Type B pancreatic cell (in vitro differentiated cells): ENCODE measurements around the gene SRPX. TPM values are rescaled to one million over a fixed set of nuclear protein-coding genes. Genes with fewer than 3 reads are reported as not detected.

Experiments
- DNase-seq: peaks from one replicate; pipeline ENCODE4 v3.0.0; 2021; ENCODE audit warnings: mixed read lengths; ENCODE audit not compliant: unreplicated experiment; ENCODE audit errors: extremely low spot score
- H3K27ac Mint-ChIP-seq: 2 replicates; pipeline ENCODE4 v1.8.0; 2021; ENCODE audit warnings: mild to moderate bottlenecking, mixed read lengths
- H3K27me3 Mint-ChIP-seq: 2 replicates; pipeline ENCODE4 v1.8.0; 2021; ENCODE audit warnings: mixed read lengths
- H3K36me3 Mint-ChIP-seq: 2 replicates; pipeline ENCODE4 v1.8.0; 2021; ENCODE audit warnings: mixed read lengths
- H3K4me1 Mint-ChIP-seq: one replicate; pipeline ENCODE4 v1.8.0; 2021; ENCODE audit warnings: mixed read lengths; ENCODE audit not compliant: unreplicated experiment
- H3K4me3 Mint-ChIP-seq: 2 replicates; pipeline ENCODE4 v1.8.0; 2021; ENCODE audit warnings: mild to moderate bottlenecking, mixed read lengths
- H3K9me3 Mint-ChIP-seq: 2 replicates; pipeline ENCODE4 v1.8.0; 2021; ENCODE audit warnings: mixed read lengths
- total RNA-seq: library from RNA; stranded (reverse); gene quantifications from 2 replicates; pipeline ENCODE4 v1.2.1, GENCODE V29; 2021; ENCODE audit warnings: low replicate concordance
- TF ChIP-seq, protein P1 (sequence below): fragments of 200-600 bp; sonication (generic); conservative IDR thresholded peaks from 2 replicates; pipeline ENCODE4 v1.5.0; 2021; ENCODE audit warnings: antibody characterized with exemption, mild to moderate bottlenecking

SRPX gene
- total RNA-seq, 1 donor from 2014 or later: 8.4 TPM

- H3K9me3 Mint-ChIP-seq: no peaks in the 10 kb centered on the region
- no peaks in the 10 kb centered on the region for H3K27me3 Mint-ChIP-seq
- no peaks in the 10 kb centered on the region for H3K36me3 Mint-ChIP-seq
- TF ChIP-seq, protein P1, sequence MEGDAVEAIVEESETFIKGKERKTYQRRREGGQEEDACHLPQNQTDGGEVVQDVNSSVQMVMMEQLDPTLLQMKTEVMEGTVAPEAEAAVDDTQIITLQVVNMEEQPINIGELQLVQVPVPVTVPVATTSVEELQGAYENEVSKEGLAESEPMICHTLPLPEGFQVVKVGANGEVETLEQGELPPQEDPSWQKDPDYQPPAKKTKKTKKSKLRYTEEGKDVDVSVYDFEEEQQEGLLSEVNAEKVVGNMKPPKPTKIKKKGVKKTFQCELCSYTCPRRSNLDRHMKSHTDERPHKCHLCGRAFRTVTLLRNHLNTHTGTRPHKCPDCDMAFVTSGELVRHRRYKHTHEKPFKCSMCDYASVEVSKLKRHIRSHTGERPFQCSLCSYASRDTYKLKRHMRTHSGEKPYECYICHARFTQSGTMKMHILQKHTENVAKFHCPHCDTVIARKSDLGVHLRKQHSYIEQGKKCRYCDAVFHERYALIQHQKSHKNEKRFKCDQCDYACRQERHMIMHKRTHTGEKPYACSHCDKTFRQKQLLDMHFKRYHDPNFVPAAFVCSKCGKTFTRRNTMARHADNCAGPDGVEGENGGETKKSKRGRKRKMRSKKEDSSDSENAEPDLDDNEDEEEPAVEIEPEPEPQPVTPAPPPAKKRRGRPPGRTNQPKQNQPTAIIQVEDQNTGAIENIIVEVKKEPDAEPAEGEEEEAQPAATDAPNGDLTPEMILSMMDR: no peak
- no peak overlapping the region for H3K27ac Mint-ChIP-seq
- no peaks in the 10 kb centered on the region for H3K4me1 Mint-ChIP-seq
- no peak for DNase-seq
- no peak overlapping the region for H3K4me3 Mint-ChIP-seq
These were observed 29.3 kb upstream of the SRPX start for GRCh38 chrX:38249965-38250364.

- Mint-ChIP-seq H3K36me3 (no peaks in the 10 kb centered on the region), H3K27me3 (no peaks in the 10 kb centered on the region), H3K27ac (no peak overlapping the region), H3K9me3 (no peaks in the 10 kb centered on the region), H3K4me1 (no peaks in the 10 kb centered on the region), H3K4me3 (no peak overlapping the region)
- DNase-seq: no peak
- TF ChIP-seq, protein P1: no peak
These were observed 26.4 kb upstream of the SRPX start for GRCh38 chrX:38247051-38247450.

- Mint-ChIP-seq H3K27ac (no peak overlapping the region), H3K9me3 (no peaks in the 10 kb centered on the region), H3K27me3 (peaks cover 4% of the 10 kb centered on the region), H3K4me1 (no peaks in the 10 kb centered on the region), H3K36me3 (no peaks in the 10 kb centered on the region), H3K4me3 (no peak overlapping the region)
- TF ChIP-seq, protein P1: no peak
- DNase-seq: no peak
These were observed 19.9 kb upstream of the SRPX start for GRCh38 chrX:38240541-38240940.

DNA sequence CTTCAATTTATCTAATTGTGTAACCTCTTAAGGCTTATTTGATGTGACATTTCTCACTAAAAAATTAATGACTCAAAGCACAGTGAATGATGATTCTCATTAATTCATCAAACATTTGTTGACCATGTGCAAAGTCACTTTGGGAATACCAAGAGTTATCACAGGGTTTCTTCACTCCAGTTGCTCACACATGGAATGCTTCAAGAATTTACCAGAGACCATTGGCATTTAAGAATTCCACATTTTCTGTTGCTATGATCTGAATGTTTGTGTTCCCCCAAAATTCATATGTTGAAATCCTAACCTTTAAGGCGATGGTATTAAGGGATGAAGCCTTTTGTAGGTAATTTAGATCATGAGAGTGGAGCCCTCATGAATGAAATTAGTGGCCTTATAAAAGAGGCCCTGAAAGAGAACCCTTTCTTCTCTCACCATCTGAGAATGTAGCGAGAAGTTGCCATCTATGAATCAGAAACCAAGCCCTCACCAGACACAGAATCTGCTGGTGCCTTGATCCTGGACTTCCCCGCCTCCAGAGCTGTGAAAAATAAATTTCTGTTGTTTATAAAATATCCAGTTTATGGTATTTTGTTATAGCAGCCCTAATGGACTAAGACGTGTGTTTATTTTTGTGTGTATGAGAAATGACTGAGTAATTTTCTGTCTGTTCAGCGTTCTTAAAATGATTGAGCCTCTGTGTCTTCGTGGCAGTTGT lies 16.4 kb upstream of the SRPX start:
- no peak overlapping the region for H3K4me3 Mint-ChIP-seq
- H3K27me3 Mint-ChIP-seq: peaks cover 4% of the 10 kb centered on the region
- TF ChIP-seq, protein P1: no peak
- no peaks in the 10 kb centered on the region for H3K9me3 Mint-ChIP-seq
- H3K36me3 Mint-ChIP-seq: no peaks in the 10 kb centered on the region
- DNase-seq: no peak
- H3K27ac Mint-ChIP-seq: no peak overlapping the region
- no peaks in the 10 kb centered on the region for H3K4me1 Mint-ChIP-seq

GRCh38 chrX:38233891-38234667 lies 13.4 kb upstream of the SRPX start:
- no peak overlapping the region for H3K27ac Mint-ChIP-seq
- no peak for DNase-seq
- H3K27me3 Mint-ChIP-seq: peaks cover 4% of the 10 kb centered on the region
- no peaks in the 10 kb centered on the region for H3K4me1 Mint-ChIP-seq
- no peaks in the 10 kb centered on the region for H3K36me3 Mint-ChIP-seq
- TF ChIP-seq, protein P1: no peak
- no peak overlapping the region for H3K4me3 Mint-ChIP-seq
- H3K9me3 Mint-ChIP-seq: no peaks in the 10 kb centered on the region
